Measurements from ENCODE around the gene OSBPL8. TPM values are rescaled to one million over a fixed set of nuclear protein-coding genes. Genes with fewer than 3 reads are reported as not detected.

The OSBPL8 gene
- total and polyA plus RNA-seq, 2 of the 8 experiments (the other 6 are each of a cell fraction or from before 2014, with no cell fraction given), result 10.9 to 81.1 TPM

DNA sequence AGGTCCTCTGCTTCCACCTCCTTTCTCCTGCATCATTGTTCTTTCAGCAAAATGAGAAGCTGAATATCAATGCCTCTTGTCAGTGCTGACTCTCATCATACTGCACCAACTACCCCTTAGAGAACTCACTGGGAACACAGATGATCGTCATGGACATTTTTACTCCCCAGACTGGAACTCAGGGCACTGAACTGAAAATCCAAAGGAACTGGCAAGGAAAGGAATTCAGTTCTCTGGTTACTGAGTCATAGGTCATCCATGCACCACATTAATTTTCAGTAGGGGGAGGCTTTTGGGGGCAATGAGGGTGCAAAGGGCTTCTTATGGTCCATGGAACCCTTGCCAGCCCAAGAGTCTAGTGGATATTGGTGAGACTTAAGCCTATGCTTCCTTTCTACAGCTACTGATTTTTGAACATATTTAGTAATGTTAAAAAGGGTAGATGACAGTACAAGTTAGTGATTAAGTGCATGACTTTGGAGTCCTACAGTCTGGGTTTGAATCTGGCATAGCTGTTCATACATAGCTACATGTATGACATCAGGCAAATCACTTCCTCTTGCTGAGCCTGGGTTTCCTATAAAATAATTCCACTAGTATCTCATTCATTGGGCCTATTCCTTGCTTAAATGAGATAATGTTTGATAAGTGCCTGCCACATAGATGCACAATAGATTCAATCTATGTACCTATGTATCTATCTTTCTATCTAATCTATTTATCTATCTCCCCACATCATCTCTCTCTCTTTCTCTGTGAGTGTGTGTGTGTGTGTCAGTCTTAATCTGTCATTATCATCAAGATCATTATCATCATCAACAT, 240.6 kb downstream of the OSBPL8 start:
- no peak overlapping the region for H2BK15ac ChIP-seq (ENCODE audit: low read length)
- WGBS, 2 experiments (ENCODE audit: extremely low coverage in 1 of 2, insufficient coverage in 1 of 2, insufficient read length in 1 of 2, insufficient replicate concordance in 2 of 2, low coverage in 1 of 2, low lambda C conversion rate in 2 of 2, missing lambda C conversion rate in 1 of 2), result 73% methylated on average over 1 of the region's 1 CpG; no CpG with 5 or more reads in 1 of the 2 experiments
- H3K18ac ChIP-seq (ENCODE audit: extremely low read depth, low read length), result no peak overlapping the region
- H4K5ac ChIP-seq (ENCODE audit: insufficient read length, low read depth, low read length), result no peak overlapping the region
- no peak overlapping the region for H3K4me2 ChIP-seq (ENCODE audit: insufficient read depth in 1 of 2, low read depth in 2 of 2, low read length in 2 of 2)
- H3K27me3 ChIP-seq (replicated peaks in 1 of 4; ENCODE audit: control insufficient read depth in 3 of 4, extremely low read depth in 1 of 4, insufficient read depth in 3 of 4, low read length in 3 of 4), result no peaks in the 10 kb centered on the region
- no peaks in the 10 kb centered on the region for H3K79me1 ChIP-seq (ENCODE audit: low read depth, low read length)
- H2BK5ac ChIP-seq (ENCODE audit: low read depth, low read length), result no peak overlapping the region
- H3K79me2 ChIP-seq (ENCODE audit: control insufficient read depth in 1 of 2, insufficient read depth in 2 of 2, low read length in 2 of 2), result no peaks in the 10 kb centered on the region
- H4K20me1 ChIP-seq (replicated peaks in 1 of 2; ENCODE audit: control insufficient read depth in 1 of 2, insufficient read depth in 2 of 2, low read length in 2 of 2), result no peaks in the 10 kb centered on the region
- no peak overlapping the region for H2AFZ ChIP-seq (ENCODE audit: low read length)
- DNase-seq (ENCODE audit: low read depth in 1 of 2, low spot score in 2 of 2), result no peak
- POLR2A ChIA-PET (ENCODE audit: partially characterized antibody), result interaction anchor here (1.2 to 1.7 kb wide), 2 partner anchors 10 to 30 kb away, joined by 3 to 5 read pairs; partner anchors contain the start of gene BBS10
- H3K9me3 ChIP-seq (ENCODE audit: insufficient read depth in 2 of 2, low read depth in 1 of 2, low read length in 1 of 2), result no peaks in the 10 kb centered on the region
- no peak overlapping the region for H3K27ac ChIP-seq (ENCODE audit: low read depth, low read length)
- H3K23me2 ChIP-seq (ENCODE audit: low read depth, low read length), result no peaks in the 10 kb centered on the region
- H2BK12ac ChIP-seq (ENCODE audit: low read depth, low read length), result peak overlapping the region; percentile 11; the same call in 1 of the 2 replicates
- no peak overlapping the region for H3K23ac ChIP-seq (ENCODE audit: insufficient read length)
- H4K8ac ChIP-seq (ENCODE audit: extremely low read depth, insufficient read depth, low read length), result no peak overlapping the region
- no peaks in the 10 kb centered on the region for H3K4me1 ChIP-seq (replicated peaks in 1 of 4; ENCODE audit: control insufficient read depth in 3 of 4, insufficient read depth in 4 of 4, low read length in 3 of 4)
- no peak overlapping the region for H3K56ac ChIP-seq (replicated peaks; ENCODE audit: insufficient read length, low read depth, low read length)
- no peak overlapping the region for H4K91ac ChIP-seq (replicated peaks; ENCODE audit: insufficient read length, low read length)
- CTCF ChIA-PET (ENCODE audit: partially characterized antibody), result interaction anchor here (1.2 to 1.4 kb wide), 3 partner anchors 10 to 239 kb away, joined by 3 to 4 read pairs (median 3); no protein-coding TSS in a partner anchor
- no peak overlapping the region for H3K9ac ChIP-seq (replicated peaks in 1 of 4; ENCODE audit: extremely low read depth in 1 of 4, low read depth in 3 of 4, low read length in 3 of 4)
- no peak overlapping the region for H2AK5ac ChIP-seq (ENCODE audit: low read depth, low read length)
- no peak for FAIRE-seq
- no peak overlapping the region for H3K4ac ChIP-seq (replicated peaks; ENCODE audit: insufficient read length, low read depth, low read length)
- H3K4me3 ChIP-seq (ENCODE audit: extremely low read depth in 1 of 4, insufficient read depth in 2 of 4, low read depth in 3 of 4, low read length in 4 of 4), result no peak overlapping the region
- no peak overlapping the region for H2BK120ac ChIP-seq (replicated peaks; ENCODE audit: low read depth, low read length)
- no peak overlapping the region for H3K14ac ChIP-seq (ENCODE audit: insufficient read length)
- H3K36me3 ChIP-seq (ENCODE audit: control insufficient read depth in 2 of 4, insufficient read depth in 4 of 4, low read length in 3 of 4), result no peaks in the 10 kb centered on the region
- H2BK20ac ChIP-seq (ENCODE audit: low read length), result no peak overlapping the region
- TF ChIP-seq CBX5 (IDR thresholded peaks at IDR 0.05; ENCODE audit: low read depth, low read length) (no peak), KDM4A (IDR thresholded peaks at IDR 0.05; ENCODE audit: low read depth, low read length, severe bottlenecking) (no peak), SAP30 (IDR thresholded peaks at IDR 0.05; ENCODE audit: insufficient read depth, insufficient replicate concordance, low read length) (no peak), POLR2A (IDR thresholded peaks at IDR 0.05; ENCODE audit: control extremely low read depth in 1 of 2, low read depth in 2 of 2, low read length in 2 of 2) (no peak), RNF2 (IDR thresholded peaks at IDR 0.05; ENCODE audit: borderline replicate concordance, low read depth, low read length, missing control alignments, poor library complexity, severe bottlenecking) (no peak), JUND (IDR thresholded peaks at IDR 0.05; ENCODE audit: low read length) (no peak), HDAC6 (IDR thresholded peaks at IDR 0.05; ENCODE audit: low read depth, low read length) (no peak)
- TF ChIP-seq, protein P1, sequence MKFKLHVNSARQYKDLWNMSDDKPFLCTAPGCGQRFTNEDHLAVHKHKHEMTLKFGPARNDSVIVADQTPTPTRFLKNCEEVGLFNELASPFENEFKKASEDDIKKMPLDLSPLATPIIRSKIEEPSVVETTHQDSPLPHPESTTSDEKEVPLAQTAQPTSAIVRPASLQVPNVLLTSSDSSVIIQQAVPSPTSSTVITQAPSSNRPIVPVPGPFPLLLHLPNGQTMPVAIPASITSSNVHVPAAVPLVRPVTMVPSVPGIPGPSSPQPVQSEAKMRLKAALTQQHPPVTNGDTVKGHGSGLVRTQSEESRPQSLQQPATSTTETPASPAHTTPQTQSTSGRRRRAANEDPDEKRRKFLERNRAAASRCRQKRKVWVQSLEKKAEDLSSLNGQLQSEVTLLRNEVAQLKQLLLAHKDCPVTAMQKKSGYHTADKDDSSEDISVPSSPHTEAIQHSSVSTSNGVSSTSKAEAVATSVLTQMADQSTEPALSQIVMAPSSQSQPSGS (IDR thresholded peaks at IDR 0.05; ENCODE audit: low read length), result no peak
- TF ChIP-seq, protein P2, sequence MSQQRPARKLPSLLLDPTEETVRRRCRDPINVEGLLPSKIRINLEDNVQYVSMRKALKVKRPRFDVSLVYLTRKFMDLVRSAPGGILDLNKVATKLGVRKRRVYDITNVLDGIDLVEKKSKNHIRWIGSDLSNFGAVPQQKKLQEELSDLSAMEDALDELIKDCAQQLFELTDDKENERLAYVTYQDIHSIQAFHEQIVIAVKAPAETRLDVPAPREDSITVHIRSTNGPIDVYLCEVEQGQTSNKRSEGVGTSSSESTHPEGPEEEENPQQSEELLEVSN (IDR thresholded peaks at IDR 0.05), result no peak

Data from H1 (cell line).